ENCODE measurements around the gene SPATA22.

DNA sequence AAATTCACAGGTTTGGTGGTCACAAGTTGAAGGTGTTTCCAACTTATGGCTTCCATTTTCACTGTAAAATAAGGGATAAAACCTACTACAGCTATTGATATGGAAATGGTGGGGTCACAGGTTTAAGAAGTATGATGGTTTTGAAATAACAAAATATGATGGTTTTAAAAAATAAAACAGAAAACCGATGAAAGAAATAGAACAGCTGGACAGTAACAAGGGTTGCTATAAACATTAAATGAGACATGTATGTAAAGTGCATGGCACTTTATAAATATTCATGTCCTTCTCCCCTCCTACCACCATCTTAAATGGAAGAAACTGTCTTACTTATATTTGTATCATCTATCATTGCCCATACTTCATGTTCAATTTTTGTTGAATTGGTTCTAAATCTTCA lies 35.5 kb upstream of the SPATA22 start:
- TF ChIP-seq CTCF (IDR thresholded peaks at IDR 0.05) (no peak), EZH2 (IDR thresholded peaks at IDR 0.05; ENCODE audit: borderline replicate concordance, insufficient read depth, low read depth, low read length, poor library complexity, severe bottlenecking) (no peak)

Data from B cell (primary cell).